Measurements from ENCODE around the gene GPR132. TPM values are rescaled to one million over a fixed set of nuclear protein-coding genes. Genes with fewer than 3 reads are reported as not detected.

GPR132 gene
- total RNA-seq, 1 donor from 2014 or later, result 0.40 TPM

DNA sequence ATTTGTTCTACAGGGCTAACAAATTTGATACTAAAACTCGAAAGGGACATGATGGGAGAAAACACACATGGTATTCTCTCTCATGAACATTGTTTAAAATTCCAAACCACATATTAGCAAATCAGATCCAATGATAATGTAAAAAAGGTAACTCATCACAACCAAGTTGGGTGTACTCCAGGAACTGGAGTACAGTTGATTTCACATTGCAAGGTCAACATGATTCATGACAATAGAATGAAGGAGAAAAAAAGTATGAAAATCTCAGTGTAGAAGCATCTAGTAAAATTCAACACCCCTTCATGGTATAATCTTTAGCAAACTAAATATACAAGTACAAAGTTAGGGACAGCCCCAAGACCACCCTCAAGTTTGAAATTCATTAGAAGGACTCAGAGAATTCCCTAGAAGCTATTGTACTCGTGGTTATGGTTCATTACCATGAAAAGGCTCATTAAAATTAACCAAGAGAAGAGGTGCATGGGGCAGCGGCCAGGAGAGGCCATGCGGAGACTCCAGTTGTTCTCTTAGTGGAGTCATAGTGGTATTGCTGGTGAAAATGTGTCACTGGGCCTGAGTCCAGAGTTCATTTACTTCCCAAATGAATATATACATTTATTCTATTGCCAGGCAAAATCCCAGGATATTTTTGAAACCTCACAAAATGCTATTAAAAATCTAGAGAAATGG lies 41.3 kb downstream of the GPR132 start:
- ATAC-seq, result no peak

GRCh38 chr14:105023144-105023543 lies 42.1 kb downstream of the GPR132 start:
- DNase-seq (ENCODE audit: low spot score) (no peak), ATAC-seq (no peak)

More for the DNA sequence above, 41.3 kb downstream of the GPR132 start:
- DNase-seq (ENCODE audit: low spot score), result no peak

DNA sequence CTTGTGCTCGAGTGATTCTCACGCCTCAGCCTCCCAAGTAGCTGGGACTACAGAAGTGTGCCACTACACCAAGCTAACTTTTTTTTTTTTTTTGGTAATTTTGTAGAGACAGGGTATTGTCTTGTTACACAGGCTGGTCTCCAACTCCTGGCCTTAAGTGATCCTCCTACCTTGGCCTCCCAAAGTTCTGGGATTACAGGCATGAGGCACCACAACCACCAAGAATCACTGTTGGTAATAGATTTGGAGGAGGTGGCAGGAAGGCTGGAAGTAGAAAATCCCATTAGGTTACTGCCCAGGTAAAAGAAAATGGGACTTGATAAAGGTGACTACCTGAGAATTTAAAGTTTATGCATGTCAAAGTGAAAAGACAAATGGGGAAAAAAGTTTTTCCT lies 43.0 kb downstream of the GPR132 start:
- DNase-seq (ENCODE audit: low spot score), result no peak
- no peak for ATAC-seq

DNA sequence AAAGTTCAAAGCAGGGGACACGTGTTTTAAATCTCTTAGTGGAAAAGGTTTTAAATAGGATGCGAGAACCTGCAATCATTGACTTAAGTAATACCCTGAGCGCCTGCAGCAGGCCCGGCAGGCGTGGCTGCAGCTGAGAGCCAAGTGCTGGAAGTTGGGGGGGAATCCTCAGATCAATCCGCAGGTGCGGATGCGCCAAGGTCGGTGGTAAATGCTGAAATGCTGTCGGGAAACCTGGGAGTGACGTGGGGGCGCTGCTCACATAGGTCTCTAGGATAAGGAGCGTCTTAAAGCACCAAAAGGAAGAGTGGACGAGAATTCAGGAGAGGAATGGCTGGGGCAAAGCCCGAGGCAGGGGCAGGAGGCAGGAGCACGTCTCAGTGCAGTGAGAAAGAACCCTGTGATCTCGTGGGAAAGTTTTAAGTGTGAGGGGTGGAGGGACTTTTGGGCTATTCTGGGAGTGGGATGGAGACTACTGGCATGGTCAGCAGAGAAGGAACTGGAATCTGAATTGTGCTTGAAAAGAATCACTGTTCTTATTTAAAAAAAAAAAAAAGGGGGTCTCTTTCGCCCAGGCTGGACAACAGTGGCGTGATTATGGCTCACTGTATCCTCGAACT lies 43.5 kb downstream of the GPR132 start:
- DNase-seq (ENCODE audit: low spot score), result peak; percentile 51
- ATAC-seq, result no peak

DNA sequence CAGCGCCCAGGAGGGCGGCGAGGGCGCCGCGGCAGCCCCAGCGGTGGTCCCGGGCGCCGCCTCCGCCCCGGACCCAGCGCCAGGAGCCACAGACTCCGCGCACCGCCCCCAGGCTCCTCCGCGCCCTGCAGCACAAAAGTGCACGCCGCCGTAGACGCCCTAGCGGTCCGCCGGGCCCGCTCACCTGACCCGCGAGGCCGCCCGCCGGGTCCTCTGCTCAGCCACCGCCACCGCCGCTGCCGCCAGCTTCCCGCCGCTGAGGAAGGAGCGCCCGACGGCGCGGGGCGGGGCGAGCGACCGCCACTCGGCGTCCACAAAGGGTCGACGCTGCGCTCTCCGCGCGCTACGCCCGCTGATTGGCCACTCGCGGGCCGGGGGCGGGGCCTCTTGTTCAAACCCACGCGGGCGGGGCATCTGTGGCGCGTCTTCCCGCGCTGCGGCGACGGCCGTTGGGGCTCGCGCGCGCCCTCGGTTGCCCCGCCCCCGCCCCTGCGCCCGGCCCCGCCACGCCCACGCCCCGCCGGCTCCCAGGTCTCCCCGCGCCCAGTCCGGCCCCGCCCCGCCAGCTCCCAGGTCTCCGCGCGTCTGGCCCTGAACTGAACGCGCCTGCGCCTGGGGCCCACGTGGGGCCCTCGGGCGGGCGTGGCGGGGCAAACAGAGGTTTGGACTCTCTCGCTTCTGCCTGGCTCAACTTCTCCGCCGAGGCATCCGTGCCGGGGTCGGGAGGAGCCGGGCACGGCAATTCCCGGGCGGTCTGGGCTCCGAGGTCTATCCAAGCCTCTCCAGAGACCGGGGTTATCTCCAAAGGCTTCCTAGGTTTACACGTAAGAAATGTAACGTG lies 44.2 kb downstream of the GPR132 start, which contains the start of gene CDCA4:
Gene CDCA4, minus strand, starts transcription at position 269 of the 841 bp plus-strand sequence. CDS start 9,154 bp downstream, outside the sequence.
- ATAC-seq (peak; percentile 96), DNase-seq (ENCODE audit: low spot score) (peak; percentile 98)

DNA sequence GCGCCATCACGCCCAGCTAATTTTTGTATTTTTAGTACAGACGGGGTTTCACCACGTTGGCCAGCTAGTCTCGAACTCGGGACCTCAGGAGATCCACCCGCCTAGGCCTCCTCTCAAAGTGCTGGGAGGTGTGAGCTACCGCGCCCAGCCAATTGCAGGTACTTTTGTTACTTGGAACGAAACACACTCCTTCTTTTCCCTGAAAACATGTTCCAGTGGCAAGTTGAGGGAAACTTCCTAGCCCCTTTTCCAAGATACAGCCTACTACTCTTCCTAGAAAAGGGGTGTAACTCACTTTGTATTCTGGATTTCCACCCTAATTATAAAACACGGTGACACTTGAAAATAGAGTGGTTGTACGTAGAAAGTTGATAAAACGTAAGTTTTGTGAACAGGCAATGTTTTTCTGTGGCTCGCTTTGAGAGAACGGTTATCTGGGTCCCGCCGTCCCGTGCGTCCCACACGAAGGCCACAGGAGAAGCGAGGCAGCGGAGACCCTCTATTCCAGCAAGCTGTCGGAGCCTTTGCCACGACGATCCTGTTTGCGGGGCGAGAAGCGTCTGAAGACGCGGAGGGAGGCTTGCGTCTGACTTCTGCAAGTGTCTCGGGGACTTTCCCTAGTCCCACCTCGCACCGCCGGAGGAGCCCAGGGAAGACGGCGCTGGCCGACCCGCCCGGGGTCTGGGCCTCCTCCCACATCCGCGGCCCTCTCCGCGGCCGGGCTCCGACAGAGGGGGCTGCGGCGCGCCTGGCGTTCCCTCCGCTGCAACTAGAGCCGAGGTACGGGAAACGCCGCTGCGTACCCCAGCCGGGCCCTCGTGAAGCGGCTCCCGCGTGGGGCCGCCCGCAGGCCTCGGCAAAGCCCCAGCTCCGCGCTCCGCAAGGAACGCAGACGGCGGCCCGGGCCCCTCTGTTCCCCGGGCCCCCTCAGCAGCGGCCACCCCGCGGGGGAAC lies 45.1 kb downstream of the GPR132 start:
- ATAC-seq (no peak), DNase-seq (ENCODE audit: low spot score) (peak; percentile 52)

- DNase-seq (ENCODE audit: low spot score) (no peak), ATAC-seq (no peak)
Observed at GRCh38 chr14:105018414-105018813, 46.8 kb downstream of the GPR132 start.

DNA sequence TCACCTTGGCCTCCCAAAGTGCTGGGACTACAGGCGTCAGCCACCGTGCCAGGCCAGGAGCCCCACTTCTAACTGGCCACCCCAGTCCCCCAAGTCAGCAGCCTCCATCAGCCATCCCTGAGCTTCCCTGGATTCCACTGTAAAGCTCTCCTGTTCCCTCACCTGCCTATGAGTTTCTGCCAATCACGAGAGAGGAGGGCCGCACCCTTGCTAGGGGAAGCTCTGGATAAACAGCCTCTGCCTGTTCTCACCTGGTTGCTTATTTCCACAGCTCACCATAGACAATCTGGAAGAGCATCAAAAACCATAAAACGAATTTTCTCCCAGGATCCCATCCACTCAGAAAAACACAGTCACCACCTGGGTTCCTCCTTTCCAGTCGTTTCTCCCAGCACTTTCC lies 49.3 kb downstream of the GPR132 start:
- DNase-seq (ENCODE audit: low spot score) (no peak), ATAC-seq (no peak)

- DNase-seq (ENCODE audit: low spot score), result no peak
- no peak for ATAC-seq
Observed at GRCh38 chr14:105015242-105015641, 50.0 kb downstream of the GPR132 start.

GRCh38 chr14:105014631-105015030 lies 50.6 kb downstream of the GPR132 start:
- DNase-seq (ENCODE audit: low spot score), result no peak
- no peak for ATAC-seq

DNA sequence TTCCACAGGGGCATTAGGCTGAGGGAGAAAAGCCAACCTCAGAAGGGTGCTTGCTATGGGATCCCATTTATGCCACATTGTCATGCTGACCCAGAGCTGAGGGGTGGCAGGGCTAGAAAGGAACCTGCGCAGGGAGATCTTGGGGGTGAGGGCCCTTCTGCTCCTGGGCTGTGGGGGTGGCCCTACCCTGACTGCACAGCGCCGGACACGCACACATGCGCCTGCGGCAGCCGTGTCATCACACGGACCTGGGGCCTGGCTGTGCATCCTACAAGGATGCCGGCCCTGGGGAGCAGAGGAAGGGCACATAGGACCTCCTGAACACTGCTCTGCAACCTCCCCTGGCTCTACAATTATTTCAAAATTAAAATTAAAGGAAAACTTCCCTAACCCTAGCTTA lies 51.2 kb downstream of the GPR132 start:
- no peak for ATAC-seq
- DNase-seq (ENCODE audit: low spot score), result no peak

DNA sequence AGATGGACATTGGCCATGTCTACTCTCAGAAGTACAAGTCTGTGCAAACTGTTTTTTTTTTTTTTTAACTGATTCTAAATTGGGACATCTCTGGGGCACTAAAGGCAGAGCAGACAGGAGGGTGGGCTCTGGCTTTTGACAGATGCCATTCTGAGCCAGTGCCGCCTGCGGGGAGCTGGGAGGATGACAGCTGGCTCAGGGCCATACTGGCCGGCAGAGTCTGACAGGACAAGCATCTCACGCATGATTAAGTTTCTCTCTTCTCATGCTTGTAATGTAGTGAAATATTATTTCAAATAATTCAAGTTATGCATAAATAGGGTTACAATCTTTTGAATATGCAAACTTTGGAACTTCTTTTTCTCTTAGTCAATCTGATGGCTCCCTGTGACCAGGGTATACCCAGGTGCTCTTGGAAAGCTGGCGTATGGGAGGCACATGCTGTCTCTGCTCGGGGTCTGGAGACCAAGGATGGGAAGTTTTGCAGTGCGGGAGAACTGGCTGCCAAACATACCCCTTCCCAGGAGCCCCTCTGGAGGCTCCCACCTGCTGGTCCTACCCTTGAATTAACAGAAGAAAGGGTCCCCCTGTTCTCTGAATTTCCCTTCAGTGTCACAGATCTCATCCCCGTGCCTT lies 52.0 kb downstream of the GPR132 start:
- DNase-seq (ENCODE audit: low spot score), result no peak

DNA sequence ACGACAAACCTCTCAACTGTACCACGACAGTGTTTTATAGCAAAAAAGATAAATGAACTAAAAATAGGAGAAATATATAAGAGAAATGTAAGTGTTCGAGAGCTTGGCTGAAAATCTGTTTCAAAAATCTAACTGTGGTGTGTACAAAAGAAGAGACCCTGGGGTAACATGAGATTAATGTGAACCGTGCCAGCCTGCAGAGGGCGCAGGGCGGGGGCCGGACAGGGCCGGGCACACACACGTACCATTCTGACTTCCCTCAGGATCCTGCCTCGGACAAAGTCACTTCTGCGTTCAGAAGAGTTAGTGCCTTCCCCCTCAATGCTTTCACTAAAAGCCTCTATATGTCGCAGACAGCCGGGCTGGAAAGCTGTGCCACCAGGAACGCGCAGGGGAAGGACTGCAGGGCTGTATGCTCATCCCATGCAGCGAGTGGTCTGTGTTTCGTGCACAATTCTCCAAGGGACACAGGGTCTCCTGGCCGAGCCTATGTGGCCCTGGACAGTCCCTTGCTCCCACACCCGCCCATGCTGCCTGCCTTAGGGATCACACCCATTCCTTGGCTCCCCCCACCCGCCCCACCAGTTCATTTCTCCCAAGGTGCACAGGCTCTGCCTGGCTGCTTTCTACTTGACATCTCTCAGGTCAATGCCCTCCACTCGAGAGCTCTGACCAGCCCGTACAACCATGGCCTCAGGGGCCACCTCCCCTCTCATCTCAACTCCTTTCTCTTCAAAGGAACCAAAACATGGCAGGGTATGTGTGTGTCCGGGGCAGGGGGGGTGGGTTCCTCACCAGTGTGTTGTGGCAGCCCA lies 52.9 kb downstream of the GPR132 start:
- DNase-seq (ENCODE audit: low spot score) (no peak), ATAC-seq (no peak)

More for the DNA sequence above, 52.0 kb downstream of the GPR132 start:
- no peak for ATAC-seq

- no peak for DNase-seq (ENCODE audit: low spot score)
- no peak for ATAC-seq
Observed at GRCh38 chr14:105011312-105011990, 53.8 kb downstream of the GPR132 start.

DNA sequence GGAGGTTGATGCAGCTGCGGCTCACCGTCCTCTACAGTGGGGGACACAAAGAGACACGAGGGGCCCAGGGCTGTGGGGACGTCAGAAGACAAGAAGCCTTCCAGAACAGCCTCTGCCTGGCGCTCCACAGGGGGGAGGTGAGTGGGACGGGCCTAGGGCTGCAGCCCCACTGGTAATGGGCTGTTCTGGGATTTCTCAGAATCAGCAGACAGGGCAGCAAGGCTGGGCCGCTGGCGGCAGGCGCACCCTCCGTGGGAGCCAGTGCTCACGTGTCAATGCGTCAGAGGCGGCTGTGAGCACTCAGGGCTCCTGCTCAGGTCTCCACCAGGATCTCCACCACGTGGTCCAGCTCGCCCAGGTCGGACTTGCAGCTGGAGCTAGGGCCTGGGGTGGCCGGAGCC lies 54.3 kb downstream of the GPR132 start:
- DNase-seq (ENCODE audit: low spot score), result no peak
- ATAC-seq, result no peak

GRCh38 chr14:105010106-105010505 lies 55.1 kb downstream of the GPR132 start:
- ATAC-seq, result no peak
- no peak for DNase-seq (ENCODE audit: low spot score)

DNA sequence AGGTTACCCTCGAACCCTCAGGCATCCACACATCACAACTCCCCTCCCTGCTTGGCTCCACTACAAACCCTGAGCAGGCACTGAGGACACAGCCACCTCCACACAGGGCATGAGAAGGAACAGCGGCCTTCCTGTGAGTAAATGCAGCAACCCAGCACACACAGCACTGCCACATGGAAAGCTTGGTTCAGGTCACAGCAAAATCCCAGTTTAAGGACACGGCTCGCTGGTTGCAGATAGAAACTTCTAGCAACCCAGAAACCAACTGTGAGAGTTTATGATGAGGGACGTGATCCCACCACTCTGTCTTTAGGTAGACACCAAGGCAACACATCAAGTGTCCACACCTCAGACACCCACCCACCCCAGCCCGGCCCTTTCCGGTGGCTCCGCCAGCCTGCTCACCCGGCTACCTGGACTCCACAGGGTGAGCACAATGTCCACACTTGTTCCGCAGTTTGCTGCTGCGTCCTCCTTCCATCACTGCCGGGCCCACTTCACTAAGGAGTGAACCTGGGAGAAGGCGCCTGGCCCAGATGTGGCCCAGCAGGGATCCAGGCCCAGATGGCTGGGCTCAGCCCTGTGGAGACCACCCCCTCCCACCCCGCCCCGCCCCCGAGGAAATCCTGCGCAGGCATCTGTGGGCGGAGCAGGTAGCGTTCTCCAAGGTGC lies 57.5 kb downstream of the GPR132 start:
- no peak for ATAC-seq
- DNase-seq (ENCODE audit: low spot score), result no peak
